ENCODE data around the gene SEPTIN3. TPM values are rescaled to one million over a fixed set of nuclear protein-coding genes. Genes with fewer than 3 reads are reported as not detected.

SEPTIN3 gene
- total and polyA plus RNA-seq, 2 of the 8 experiments (the other 6 are each of a cell fraction or from before 2014, with no cell fraction given), result 38.9 to 52.9 TPM

GRCh38 chr22:41931701-41932269 is 37.5 kb upstream of the SEPTIN3 start:
- H3K4ac ChIP-seq (replicated peaks; ENCODE audit: insufficient read length, low read depth, low read length), result no peak overlapping the region
- no peak overlapping the region for H2BK5ac ChIP-seq (ENCODE audit: low read depth, low read length)
- no peak overlapping the region for H2BK120ac ChIP-seq (replicated peaks; ENCODE audit: low read depth, low read length)
- no peak overlapping the region for H3K4me2 ChIP-seq (ENCODE audit: insufficient read depth in 1 of 2, low read depth in 2 of 2, low read length in 2 of 2)
- H3K4me1 ChIP-seq (replicated peaks in 1 of 4; ENCODE audit: control insufficient read depth in 3 of 4, insufficient read depth in 4 of 4, low read length in 3 of 4), result peaks cover 0 to 16% (median 7%) of the 10 kb centered on the region in 4 experiments; a peak in 6 of 7 replicates
- WGBS, 2 experiments (ENCODE audit: extremely low coverage in 1 of 2, insufficient coverage in 1 of 2, insufficient read length in 1 of 2, insufficient replicate concordance in 2 of 2, low coverage in 1 of 2, low lambda C conversion rate in 2 of 2, missing lambda C conversion rate in 1 of 2), result 78% methylated on average over 10 of the region's 10 CpGs; no CpG with 5 or more reads in 1 of the 2 experiments
- no peak overlapping the region for H3K18ac ChIP-seq (ENCODE audit: extremely low read depth, low read length)
- H2BK12ac ChIP-seq (ENCODE audit: low read depth, low read length), result no peak overlapping the region
- no peaks in the 10 kb centered on the region for H3K79me1 ChIP-seq (ENCODE audit: low read depth, low read length)
- H2BK15ac ChIP-seq (ENCODE audit: low read length), result no peak overlapping the region
- no peak overlapping the region for H3K4me3 ChIP-seq (ENCODE audit: extremely low read depth in 1 of 4, insufficient read depth in 2 of 4, low read depth in 3 of 4, low read length in 4 of 4)
- H3K79me2 ChIP-seq (ENCODE audit: control insufficient read depth in 1 of 2, insufficient read depth in 2 of 2, low read length in 2 of 2), result no peaks in the 10 kb centered on the region
- no peaks in the 10 kb centered on the region; a peak in 2 of 8 replicates for H3K36me3 ChIP-seq (ENCODE audit: control insufficient read depth in 2 of 4, insufficient read depth in 4 of 4, low read length in 3 of 4)
- no peaks in the 10 kb centered on the region for H3K23me2 ChIP-seq (ENCODE audit: low read depth, low read length)
- H3K23ac ChIP-seq (ENCODE audit: insufficient read length), result no peak overlapping the region
- H3K9me3 ChIP-seq (ENCODE audit: insufficient read depth in 2 of 2, low read depth in 1 of 2, low read length in 1 of 2), result no peaks in the 10 kb centered on the region
- no peak overlapping the region for H3K56ac ChIP-seq (replicated peaks; ENCODE audit: insufficient read length, low read depth, low read length)
- ChIA-PET CTCF (ENCODE audit: partially characterized antibody) (interaction anchor here (0.9 to 1.4 kb wide), 2 partner anchors 9 to 12 kb away, joined by 3 to 4 read pairs; no protein-coding TSS in a partner anchor), POLR2A (ENCODE audit: partially characterized antibody) (interaction anchor here (0.6 to 3.6 kb wide), 4 partner anchors 11 to 195 kb away, joined by 3 to 15 read pairs (median 8); partner anchors contain the start of gene CENPM)
- FAIRE-seq (no peak), DNase-seq (ENCODE audit: low read depth in 1 of 2, low spot score in 2 of 2) (no peak)
- H2AK5ac ChIP-seq (ENCODE audit: low read depth, low read length), result no peak overlapping the region
- peaks cover 11 to 13% of the 10 kb centered on the region in 2 experiments for H4K20me1 ChIP-seq (replicated peaks in 1 of 2; ENCODE audit: control insufficient read depth in 1 of 2, insufficient read depth in 2 of 2, low read length in 2 of 2)
- H4K91ac ChIP-seq (replicated peaks; ENCODE audit: insufficient read length, low read length), result no peak overlapping the region
- no peak overlapping the region for H2BK20ac ChIP-seq (ENCODE audit: low read length)
- no peak overlapping the region for H3K14ac ChIP-seq (ENCODE audit: insufficient read length)
- no peak overlapping the region for H4K5ac ChIP-seq (ENCODE audit: insufficient read length, low read depth, low read length)
- H2AFZ ChIP-seq (ENCODE audit: low read length), result no peak overlapping the region
- H3K27me3 ChIP-seq (replicated peaks in 1 of 4; ENCODE audit: control insufficient read depth in 3 of 4, extremely low read depth in 1 of 4, insufficient read depth in 3 of 4, low read length in 3 of 4), result peaks cover 0 to 21% (median 13%) of the 10 kb centered on the region in 4 experiments; a peak in 5 of 7 replicates
- H3K27ac ChIP-seq (ENCODE audit: low read depth, low read length), result no peak overlapping the region
- H3K9ac ChIP-seq (replicated peaks in 1 of 4; ENCODE audit: extremely low read depth in 1 of 4, low read depth in 3 of 4, low read length in 3 of 4), result no peak overlapping the region
- H4K8ac ChIP-seq (ENCODE audit: extremely low read depth, insufficient read depth, low read length), result no peak overlapping the region
- TF ChIP-seq JUN (IDR thresholded peaks at IDR 0.05; ENCODE audit: low read depth, low read length) (no peak), BACH1 (IDR thresholded peaks at IDR 0.05; ENCODE audit: low read length) (no peak), SP1 (IDR thresholded peaks at IDR 0.05; ENCODE audit: low read depth, low read length) (no peak), SIN3A (conservative IDR thresholded peaks at IDR 0.05 in 1 of 2, IDR thresholded peaks at IDR 0.05 in 1 of 2; ENCODE audit: low read depth in 1 of 2, low read length in 2 of 2) (no peak), NANOG (IDR thresholded peaks at IDR 0.05; ENCODE audit: insufficient read depth, low read depth, low read length, poor library complexity, severe bottlenecking) (no peak), RBBP5 (IDR thresholded peaks at IDR 0.05; ENCODE audit: borderline replicate concordance, low read depth, low read length) (no peak), SRF (IDR thresholded peaks at IDR 0.05; ENCODE audit: low read depth, low read length) (no peak), EGR1 (IDR thresholded peaks at IDR 0.05; ENCODE audit: borderline replicate concordance, low read depth, low read length) (no peak), GABPA (IDR thresholded peaks at IDR 0.05; ENCODE audit: borderline replicate concordance, insufficient read depth, low read length) (no peak), KDM4A (IDR thresholded peaks at IDR 0.05; ENCODE audit: low read depth, low read length, severe bottlenecking) (no peak), SUZ12 (IDR thresholded peaks at IDR 0.05; ENCODE audit: low read length) (no peak)
- TF ChIP-seq, protein P1, sequence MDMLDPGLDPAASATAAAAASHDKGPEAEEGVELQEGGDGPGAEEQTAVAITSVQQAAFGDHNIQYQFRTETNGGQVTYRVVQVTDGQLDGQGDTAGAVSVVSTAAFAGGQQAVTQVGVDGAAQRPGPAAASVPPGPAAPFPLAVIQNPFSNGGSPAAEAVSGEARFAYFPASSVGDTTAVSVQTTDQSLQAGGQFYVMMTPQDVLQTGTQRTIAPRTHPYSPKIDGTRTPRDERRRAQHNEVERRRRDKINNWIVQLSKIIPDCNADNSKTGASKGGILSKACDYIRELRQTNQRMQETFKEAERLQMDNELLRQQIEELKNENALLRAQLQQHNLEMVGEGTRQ (IDR thresholded peaks at IDR 0.05; ENCODE audit: low read length), result no peak
